ENCODE measurements around the gene GRID1. TPM values are rescaled to one million over a fixed set of nuclear protein-coding genes. Genes with fewer than 3 reads are reported as not detected.

Gene GRID1
- polyA plus RNA-seq, 1 of the 3 experiments (the other 2 are of a cell fraction) = 0.13 TPM

DNA sequence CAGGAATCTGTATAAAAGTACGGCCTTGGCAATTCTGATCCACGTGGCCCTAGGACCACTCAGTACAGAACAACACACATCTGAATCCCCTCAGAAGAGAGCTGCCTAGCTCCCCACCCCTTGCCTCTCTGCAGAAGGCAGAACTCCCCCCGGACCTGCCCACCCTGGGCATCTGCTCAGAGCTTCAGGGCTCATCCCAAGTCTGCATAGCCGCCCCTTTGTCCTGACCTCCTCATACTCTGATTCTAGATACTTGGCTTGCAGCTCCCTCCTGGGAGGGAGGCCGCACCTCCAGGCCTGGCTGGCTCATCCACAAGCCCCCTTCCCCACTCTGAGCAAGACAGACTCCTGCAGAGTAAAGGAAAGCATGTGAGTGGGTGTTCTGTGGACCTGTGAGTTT lies 49.6 kb downstream of the GRID1 start:
- Histone ChIP-seq H3K9me2 (no peaks in the 10 kb centered on the region), H4K20me1 (ENCODE audit: insufficient read depth) (no peaks in the 10 kb centered on the region), H2AFZ (ENCODE audit: low read depth) (no peak overlapping the region), H3K36me3 (replicated peaks in 1 of 2; ENCODE audit: control insufficient read depth in 1 of 2, insufficient read depth in 2 of 2, low read length in 1 of 2) (no peaks in the 10 kb centered on the region), H3K4me2 (no peak overlapping the region), H3K79me2 (ENCODE audit: insufficient read depth) (no peaks in the 10 kb centered on the region), H3K4me1 (ENCODE audit: control insufficient read depth in 1 of 2, insufficient read depth in 2 of 2, low read depth in 1 of 2, low read length in 1 of 2) (peaks cover 0 to 58% of the 10 kb centered on the region in 2 experiments; a peak in 2 of 4 replicates), H3K4me3 (ENCODE audit: low read depth in 2 of 2, low read length in 1 of 2) (no peak overlapping the region), H3K27ac (ENCODE audit: low read depth in 2 of 2, low read length in 1 of 2) (no peak overlapping the region), H3K27me3 (ENCODE audit: insufficient read depth) (no peaks in the 10 kb centered on the region), H3K9me3 (no peaks in the 10 kb centered on the region), H3K9ac (no peak overlapping the region), H3F3A (replicated peaks; ENCODE audit: insufficient read depth) (no peaks in the 10 kb centered on the region)
- no peak for DNase-seq
- 45% methylated on average over 5 of the region's 5 CpGs for WGBS (ENCODE audit: low lambda C conversion rate)
- ChIA-PET POLR2A (interaction anchor here (0.5 kb wide), 1 partner anchor 1187 kb away, joined by 4 read pairs; no protein-coding TSS in a partner anchor), CTCF (interaction anchor here (0.8 to 1.5 kb wide), 3 partner anchors 13 to 59 kb away, joined by 3 to 5 read pairs (median 4); no protein-coding TSS in a partner anchor)
- TF ChIP-seq RXRA (IDR thresholded peaks at IDR 0.05; ENCODE audit: borderline replicate concordance, low read depth) (no peak), RFX5 (IDR thresholded peaks at IDR 0.05; ENCODE audit: low read length) (no peak)

DNA sequence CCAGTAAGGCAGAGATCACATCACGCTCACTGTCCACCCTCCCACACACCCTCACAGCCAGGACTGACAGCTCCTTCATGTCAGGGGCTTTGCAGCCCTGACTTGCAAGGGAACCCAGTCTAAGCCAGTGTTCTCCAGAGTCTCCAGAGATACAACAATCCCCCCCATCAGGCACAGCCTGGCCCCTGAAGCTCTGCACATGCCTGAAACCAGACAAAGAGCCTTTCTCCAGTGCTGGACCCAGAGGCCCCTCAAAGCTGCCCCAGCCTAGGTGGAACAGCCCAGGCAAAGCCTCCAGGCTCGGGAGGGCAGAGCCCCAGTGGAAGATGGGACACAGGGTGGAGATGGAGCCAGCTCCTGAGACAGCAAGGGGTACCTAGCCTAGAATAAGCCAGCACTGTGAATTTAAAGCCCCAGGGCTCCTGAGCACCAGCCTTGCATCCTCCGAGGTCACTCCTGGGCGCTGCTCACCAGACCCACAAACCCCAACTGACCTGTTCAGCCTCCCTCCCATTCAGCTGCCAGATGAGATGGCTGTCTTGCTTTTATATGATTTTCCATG lies 50.2 kb downstream of the GRID1 start:
- Histone ChIP-seq H3K9me3 (no peaks in the 10 kb centered on the region), H3K36me3 (replicated peaks in 1 of 2; ENCODE audit: control insufficient read depth in 1 of 2, insufficient read depth in 2 of 2, low read length in 1 of 2) (no peaks in the 10 kb centered on the region), H3K27ac (ENCODE audit: low read depth in 2 of 2, low read length in 1 of 2) (no peak overlapping the region), H3K4me1 (ENCODE audit: control insufficient read depth in 1 of 2, insufficient read depth in 2 of 2, low read depth in 1 of 2, low read length in 1 of 2) (peaks cover 0 to 52% of the 10 kb centered on the region in 2 experiments; a peak in 2 of 4 replicates), H3K9ac (no peak overlapping the region), H3K79me2 (ENCODE audit: insufficient read depth) (no peaks in the 10 kb centered on the region), H3F3A (replicated peaks; ENCODE audit: insufficient read depth) (no peaks in the 10 kb centered on the region), H3K4me3 (ENCODE audit: low read depth in 2 of 2, low read length in 1 of 2) (no peak overlapping the region), H3K27me3 (ENCODE audit: insufficient read depth) (no peaks in the 10 kb centered on the region), H2AFZ (ENCODE audit: low read depth) (no peak overlapping the region), H4K20me1 (ENCODE audit: insufficient read depth) (no peaks in the 10 kb centered on the region), H3K4me2 (no peak overlapping the region), H3K9me2 (no peaks in the 10 kb centered on the region)
- ChIA-PET POLR2A (no interaction called here), CTCF (interaction anchor here (0.8 to 1.5 kb wide), 3 partner anchors 12 to 60 kb away, joined by 3 to 5 read pairs (median 4); no protein-coding TSS in a partner anchor)
- WGBS (ENCODE audit: low lambda C conversion rate) = 10% methylated on average over 2 of the region's 4 CpGs
- TF ChIP-seq, protein P1, sequence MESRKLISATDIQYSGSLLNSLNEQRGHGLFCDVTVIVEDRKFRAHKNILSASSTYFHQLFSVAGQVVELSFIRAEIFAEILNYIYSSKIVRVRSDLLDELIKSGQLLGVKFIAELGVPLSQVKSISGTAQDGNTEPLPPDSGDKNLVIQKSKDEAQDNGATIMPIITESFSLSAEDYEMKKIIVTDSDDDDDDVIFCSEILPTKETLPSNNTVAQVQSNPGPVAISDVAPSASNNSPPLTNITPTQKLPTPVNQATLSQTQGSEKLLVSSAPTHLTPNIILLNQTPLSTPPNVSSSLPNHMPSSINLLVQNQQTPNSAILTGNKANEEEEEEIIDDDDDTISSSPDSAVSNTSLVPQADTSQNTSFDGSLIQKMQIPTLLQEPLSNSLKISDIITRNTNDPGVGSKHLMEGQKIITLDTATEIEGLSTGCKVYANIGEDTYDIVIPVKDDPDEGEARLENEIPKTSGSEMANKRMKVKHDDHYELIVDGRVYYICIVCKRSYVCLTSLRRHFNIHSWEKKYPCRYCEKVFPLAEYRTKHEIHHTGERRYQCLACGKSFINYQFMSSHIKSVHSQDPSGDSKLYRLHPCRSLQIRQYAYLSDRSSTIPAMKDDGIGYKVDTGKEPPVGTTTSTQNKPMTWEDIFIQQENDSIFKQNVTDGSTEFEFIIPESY (IDR thresholded peaks at IDR 0.05; ENCODE audit: borderline replicate concordance, low read depth) = no peak
- TF ChIP-seq TCF12 (IDR thresholded peaks at IDR 0.05) (no peak), ELF1 (IDR thresholded peaks at IDR 0.05) (no peak), RFX5 (IDR thresholded peaks at IDR 0.05; ENCODE audit: low read length) (no peak)
- TF ChIP-seq, protein P2, sequence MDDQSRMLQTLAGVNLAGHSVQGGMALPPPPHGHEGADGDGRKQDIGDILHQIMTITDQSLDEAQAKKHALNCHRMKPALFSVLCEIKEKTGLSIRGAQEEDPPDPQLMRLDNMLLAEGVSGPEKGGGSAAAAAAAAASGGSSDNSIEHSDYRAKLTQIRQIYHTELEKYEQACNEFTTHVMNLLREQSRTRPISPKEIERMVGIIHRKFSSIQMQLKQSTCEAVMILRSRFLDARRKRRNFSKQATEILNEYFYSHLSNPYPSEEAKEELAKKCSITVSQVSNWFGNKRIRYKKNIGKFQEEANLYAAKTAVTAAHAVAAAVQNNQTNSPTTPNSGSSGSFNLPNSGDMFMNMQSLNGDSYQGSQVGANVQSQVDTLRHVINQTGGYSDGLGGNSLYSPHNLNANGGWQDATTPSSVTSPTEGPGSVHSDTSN (IDR thresholded peaks at IDR 0.05) = no peak
- no peak for DNase-seq

DNA sequence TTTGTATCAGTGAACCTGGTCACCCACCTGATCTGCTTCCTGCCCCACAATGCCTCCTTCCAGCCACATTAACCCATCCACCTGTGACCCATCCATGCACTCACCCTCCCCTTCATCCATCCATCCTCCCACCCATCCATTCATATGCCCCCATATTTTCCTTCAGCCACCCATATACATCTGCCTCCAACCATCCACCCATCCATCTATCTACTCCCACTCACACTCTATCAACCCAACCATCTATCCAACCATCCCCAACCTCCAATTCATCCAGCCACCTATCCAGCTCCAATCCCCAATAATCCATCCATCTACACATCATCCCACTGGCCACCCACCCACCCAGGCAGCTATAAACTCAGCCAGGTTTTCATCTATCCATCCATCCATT lies 51.0 kb downstream of the GRID1 start:
- H3K27me3 ChIP-seq (ENCODE audit: insufficient read depth) = no peaks in the 10 kb centered on the region
- H3K79me2 ChIP-seq (ENCODE audit: insufficient read depth) = no peaks in the 10 kb centered on the region
- no peak overlapping the region for H3K9ac ChIP-seq
- H3F3A ChIP-seq (replicated peaks; ENCODE audit: insufficient read depth) = no peaks in the 10 kb centered on the region
- no peaks in the 10 kb centered on the region for H3K9me2 ChIP-seq
- no peaks in the 10 kb centered on the region for H3K9me3 ChIP-seq
- no peaks in the 10 kb centered on the region for H3K36me3 ChIP-seq (replicated peaks in 1 of 2; ENCODE audit: control insufficient read depth in 1 of 2, insufficient read depth in 2 of 2, low read length in 1 of 2)
- no peak overlapping the region for H3K4me3 ChIP-seq (ENCODE audit: low read depth in 2 of 2, low read length in 1 of 2)
- H3K4me2 ChIP-seq = no peak overlapping the region
- POLR2A ChIA-PET = no interaction called here
- no peak for DNase-seq
- CTCF ChIA-PET = interaction anchor here (1.6 kb wide), 1 partner anchor 30 kb away, joined by 4 read pairs; no protein-coding TSS in a partner anchor
- H4K20me1 ChIP-seq (ENCODE audit: insufficient read depth) = no peaks in the 10 kb centered on the region
- TF ChIP-seq, protein P3, sequence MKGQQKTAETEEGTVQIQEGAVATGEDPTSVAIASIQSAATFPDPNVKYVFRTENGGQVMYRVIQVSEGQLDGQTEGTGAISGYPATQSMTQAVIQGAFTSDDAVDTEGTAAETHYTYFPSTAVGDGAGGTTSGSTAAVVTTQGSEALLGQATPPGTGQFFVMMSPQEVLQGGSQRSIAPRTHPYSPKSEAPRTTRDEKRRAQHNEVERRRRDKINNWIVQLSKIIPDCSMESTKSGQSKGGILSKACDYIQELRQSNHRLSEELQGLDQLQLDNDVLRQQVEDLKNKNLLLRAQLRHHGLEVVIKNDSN (IDR thresholded peaks at IDR 0.05; ENCODE audit: borderline replicate concordance, low read depth) = no peak
- TF ChIP-seq FOXM1 (IDR thresholded peaks at IDR 0.05; ENCODE audit: low read depth) = no peak
- TF ChIP-seq ELF1 (IDR thresholded peaks at IDR 0.05) = no peak
- TF ChIP-seq CHD2 (IDR thresholded peaks at IDR 0.05; ENCODE audit: low read length, partially characterized antibody) = no peak
- no peak for TF ChIP-seq RXRA (IDR thresholded peaks at IDR 0.05; ENCODE audit: borderline replicate concordance, low read depth)
- no peak for TF ChIP-seq RCOR1 (IDR thresholded peaks at IDR 0.05; ENCODE audit: low read length)
- H2AFZ ChIP-seq (ENCODE audit: low read depth) = no peak overlapping the region
- no peak overlapping the region for H3K27ac ChIP-seq (ENCODE audit: low read depth in 2 of 2, low read length in 1 of 2)
- peaks cover 0 to 54% of the 10 kb centered on the region in 2 experiments; a peak in 2 of 4 replicates for H3K4me1 ChIP-seq (ENCODE audit: control insufficient read depth in 1 of 2, insufficient read depth in 2 of 2, low read depth in 1 of 2, low read length in 1 of 2)
